PC-9 (cell line): ENCODE measurements around the gene MICAL3. TPM values are rescaled to one million over a fixed set of nuclear protein-coding genes. Genes with fewer than 3 reads are reported as not detected.

Experiments
- BruUV-seq: library from RNA; stranded (reverse); fragments of 400-500 nt; replicated peaks from 2 replicates; lab custom pipeline; 2021; lab: Mats Ljungman, UMichigan
- CTCF ChIA-PET: fragments of 300-600 bp; sonication (Branson Sonifier 250); formaldehyde crosslinking; loops from one replicate; lab custom pipeline; 2022; ENCODE audit warnings: antibody characterized with exemption; lab: Charles Lee
- POLR2A ChIA-PET: fragments of 300-600 bp; sonication (Branson Sonifier 250); formaldehyde crosslinking; loops from one replicate; lab custom pipeline; 2022; ENCODE audit warnings: antibody characterized with exemption; ENCODE audit not compliant: unreplicated experiment; lab: Charles Lee
- DNase-seq, 2 experiments: peaks; one replicate each; pipeline versions ENCODE4 v3.0.0 to v3.0.0-alpha.2; 2015 to 2022; ENCODE audit warnings: mixed read lengths in 1 of 2
- H2AFZ ChIP-seq: fragments of 200-600 bp; sonication (generic); 2 replicates; pipeline ENCODE4 v1.8.1; 2017; ENCODE audit warnings: antibody characterized with exemption
- H3F3A ChIP-seq: fragments of 200-600 bp; sonication (generic); 2 replicates; pipeline ENCODE4 v1.8.1; 2017; ENCODE audit warnings: antibody characterized with exemption, mild to moderate bottlenecking, low read depth; ENCODE audit not compliant: insufficient read depth
- H3K27ac ChIP-seq: fragments of 200-600 bp; sonication (generic); 2 replicates; pipeline ENCODE4 v1.6.1; 2016; ENCODE audit warnings: mixed run types
- H3K27me3 ChIP-seq: fragments of 200-600 bp; sonication (generic); 2 replicates; pipeline ENCODE4 v1.6.1; 2016; ENCODE audit warnings: low read depth, mixed run types; ENCODE audit not compliant: insufficient read depth
- H3K36me3 ChIP-seq: fragments of 200-600 bp; sonication (generic); 2 replicates; pipeline ENCODE4 v1.6.1; 2016; ENCODE audit warnings: low read depth, mixed run types
- H3K4me1 ChIP-seq: fragments of 200-600 bp; sonication (generic); replicated peaks from 2 replicates; pipeline ENCODE4 v1.6.1; 2016; ENCODE audit warnings: mixed run types; ENCODE audit not compliant: insufficient read depth
- H3K4me2 ChIP-seq: fragments of 200-600 bp; sonication (generic); 2 replicates; pipeline ENCODE4 v1.6.1; 2017; ENCODE audit warnings: mixed run types
- H3K4me3 ChIP-seq: fragments of 200-600 bp; sonication (generic); 2 replicates; pipeline ENCODE4 v1.6.1; 2016; ENCODE audit warnings: mixed run types
- H3K79me2 ChIP-seq: fragments of 200-600 bp; sonication (generic); 2 replicates; pipeline ENCODE4 v1.6.1; 2017; ENCODE audit warnings: low read depth, mixed run types
- H3K9me2 ChIP-seq: fragments of 200-600 bp; sonication (generic); 2 replicates; pipeline ENCODE4 v1.8.1; 2017; ENCODE audit warnings: mild to moderate bottlenecking; ENCODE audit not compliant: insufficient read depth
- H3K9me3 ChIP-seq: fragments of 200-600 bp; sonication (generic); 2 replicates; pipeline ENCODE4 v1.8.1; 2016; ENCODE audit warnings: low read depth; ENCODE audit not compliant: insufficient read depth
- H4K20me1 ChIP-seq: fragments of 200-600 bp; sonication (generic); 2 replicates; pipeline ENCODE4 v1.8.1; 2017; ENCODE audit not compliant: insufficient read depth
- CTCF ChIP-seq: fragments of 200-600 bp; sonication (generic); conservative IDR thresholded peaks from 2 replicates; pipeline ENCODE4 v1.6.1; 2017; ENCODE audit warnings: mixed run types, antibody characterized with exemption, mild to moderate bottlenecking, moderate library complexity
- EZH2 ChIP-seq: fragments of 200-600 bp; sonication (generic); IDR thresholded peaks from 2 replicates; pipeline ENCODE4 v1.8.0; 2017; ENCODE audit warnings: antibody characterized with exemption, low read depth
- intact Hi-C: fragments of 100-400 bp; cut with micrococcal nuclease; formaldehyde crosslinking; loops from one replicate; pipeline ENCODE4 v1.10.0; 2022; ENCODE audit not compliant: unreplicated experiment
- total RNA-seq: library from RNA; stranded (reverse); gene quantifications from 2 replicates; pipeline ENCODE4 v1.2.3, GENCODE V29; 2021

MICAL3 gene
- total RNA-seq, 1 experiment from 2014 or later, result 27.4 TPM

GRCh38 chr22:17864398-17865182 is 159.8 kb downstream of the MICAL3 start:
- no peak for DNase-seq
- Histone ChIP-seq H3K36me3 (no peaks in the 10 kb centered on the region), H3K4me3 (no peak overlapping the region), H3K27ac (no peak overlapping the region), H3K9me3 (no peaks in the 10 kb centered on the region), H4K20me1 (no peaks in the 10 kb centered on the region), H3K4me2 (no peak overlapping the region), H3K4me1 (no peaks in the 10 kb centered on the region), H3K27me3 (no peaks in the 10 kb centered on the region), H2AFZ (no peak overlapping the region), H3F3A (no peaks in the 10 kb centered on the region), H3K9me2 (no peaks in the 10 kb centered on the region), H3K79me2 (no peaks in the 10 kb centered on the region)
- CTCF ChIA-PET, result no interaction called here
- TF ChIP-seq EZH2 (no peak), CTCF (no peak)
- POLR2A ChIA-PET, result no interaction called here
- no TSS peak for BruUV-seq
- intact Hi-C loops, result no loop called here

DNA sequence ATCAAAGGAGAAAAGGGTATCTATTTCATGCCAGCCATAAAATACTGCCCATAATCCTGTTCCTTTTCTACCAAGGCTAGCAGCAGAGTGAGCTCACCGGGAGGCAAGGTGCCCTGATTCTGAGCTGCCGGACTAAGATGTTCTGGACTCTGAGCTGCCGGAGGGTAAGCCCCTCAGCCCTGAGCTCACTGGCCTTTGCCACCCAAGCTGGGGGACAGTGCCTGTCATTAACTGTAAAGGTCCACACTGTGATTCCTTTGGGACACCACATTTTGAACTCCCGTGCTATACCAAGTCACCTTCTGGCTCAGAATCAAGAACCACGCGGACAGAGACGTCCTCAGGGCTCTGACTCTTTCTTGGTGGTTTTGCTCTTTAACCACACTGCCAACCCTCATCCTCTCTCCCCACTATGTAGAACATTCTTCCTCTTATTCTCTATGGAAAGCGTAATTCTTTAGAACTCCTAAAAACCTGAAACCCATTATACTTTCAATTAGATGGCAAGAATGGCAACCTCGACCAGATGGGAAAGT is 161.6 kb downstream of the MICAL3 start:
- no peak overlapping the region for H2AFZ ChIP-seq
- intact Hi-C loops, result no loop called here
- BruUV-seq, result no TSS peak

DNA sequence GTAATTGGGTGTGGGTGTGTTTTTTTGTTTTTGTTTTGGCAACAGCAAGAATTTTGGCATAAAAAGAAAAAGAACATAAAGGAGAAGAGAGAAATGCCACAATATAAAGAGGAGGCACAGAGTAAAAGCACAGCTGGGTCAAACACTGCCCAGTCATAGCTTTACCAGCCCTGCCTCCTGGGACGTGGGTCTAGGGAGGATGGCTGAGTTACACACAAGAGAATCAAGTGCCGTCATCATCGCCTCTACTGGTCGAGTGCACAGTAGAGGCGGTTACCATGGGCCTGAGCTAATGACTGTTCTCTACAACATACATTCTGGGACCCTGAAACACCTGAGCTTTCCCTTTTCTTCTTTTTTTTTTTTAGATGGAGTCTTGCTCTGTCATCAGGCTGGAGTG is 162.5 kb downstream of the MICAL3 start:
- H3K79me2 ChIP-seq, result no peaks in the 10 kb centered on the region
- ChIA-PET CTCF (no interaction called here), POLR2A (no interaction called here)
- BruUV-seq, result no TSS peak
- H2AFZ ChIP-seq, result no peak overlapping the region
- intact Hi-C loops, result no loop called here
- H3K9me2 ChIP-seq, result no peaks in the 10 kb centered on the region
- H3K27me3 ChIP-seq, result no peaks in the 10 kb centered on the region
- H3K4me1 ChIP-seq, result no peaks in the 10 kb centered on the region
- no peak overlapping the region for H3K4me2 ChIP-seq
- no peaks in the 10 kb centered on the region for H3F3A ChIP-seq
- H3K27ac ChIP-seq, result no peak overlapping the region
- H4K20me1 ChIP-seq, result no peaks in the 10 kb centered on the region
- no peak overlapping the region for H3K4me3 ChIP-seq
- TF ChIP-seq EZH2 (no peak), CTCF (no peak)
- H3K36me3 ChIP-seq, result no peaks in the 10 kb centered on the region
- H3K9me3 ChIP-seq, result no peaks in the 10 kb centered on the region
- no peak for DNase-seq

More for the DNA sequence above, 161.6 kb downstream of the MICAL3 start:
- H3K27me3 ChIP-seq, result no peaks in the 10 kb centered on the region
- no peak for DNase-seq
- ChIA-PET POLR2A (no interaction called here), CTCF (no interaction called here)
- no peaks in the 10 kb centered on the region for H3K9me3 ChIP-seq
- no peak overlapping the region for H3K4me3 ChIP-seq
- no peaks in the 10 kb centered on the region for H3K9me2 ChIP-seq
- no peaks in the 10 kb centered on the region for H3F3A ChIP-seq
- no peak for TF ChIP-seq CTCF
- no peak for TF ChIP-seq EZH2
- no peaks in the 10 kb centered on the region for H3K36me3 ChIP-seq
- H3K4me1 ChIP-seq, result no peaks in the 10 kb centered on the region
- H3K27ac ChIP-seq, result no peak overlapping the region
- no peak overlapping the region for H3K4me2 ChIP-seq
- no peaks in the 10 kb centered on the region for H4K20me1 ChIP-seq
- H3K79me2 ChIP-seq, result no peaks in the 10 kb centered on the region
